Stimulated activated naive CD4-positive, alpha-beta T cell treated with Interleukin-2 at 50 U/mL for 16 hours (primary cell): ENCODE measurements around the gene CSNK2A1.

Experiments used
- DNase-seq: peaks from one replicate; lab custom pipeline; 2025; lab: John Stamatoyannopoulos, UW

The CSNK2A1 gene

GRCh38 chr20:564192-564591, 20.6 kb upstream of the CSNK2A1 start:
- DNase-seq: no peak

GRCh38 chr20:563187-563586, 19.6 kb upstream of the CSNK2A1 start:
- no peak for DNase-seq

DNA sequence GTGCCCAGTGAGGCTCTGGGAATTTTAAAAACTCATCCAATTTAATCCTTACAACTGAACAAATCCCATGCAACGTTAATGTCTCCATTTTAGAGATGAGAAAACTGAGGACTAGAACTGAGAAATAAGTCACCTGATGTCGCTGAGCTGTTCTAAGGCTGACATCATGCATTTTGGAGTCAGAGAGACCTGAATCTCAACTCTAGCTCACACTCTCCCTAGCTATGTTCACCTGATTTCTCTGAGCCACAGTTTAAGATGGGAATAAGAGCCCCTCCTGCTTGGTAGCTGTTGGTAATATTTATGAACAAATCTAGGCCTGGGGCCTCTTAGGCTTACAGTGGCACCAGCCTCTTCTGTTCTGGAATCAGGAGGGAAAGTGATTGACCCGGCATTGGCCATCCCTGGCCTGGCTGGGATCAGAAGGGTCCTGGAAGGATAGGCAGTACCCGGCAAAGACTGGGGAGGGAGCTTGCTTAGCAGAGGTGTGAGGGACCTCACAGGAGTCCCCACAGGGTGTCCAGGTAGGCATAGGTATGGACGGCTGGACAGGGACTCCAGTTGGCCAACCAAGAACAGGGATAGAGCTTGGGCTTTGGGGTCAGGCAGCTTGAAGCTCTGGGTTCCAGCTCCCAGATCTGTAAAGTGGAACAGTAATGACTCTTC, 18.8 kb upstream of the CSNK2A1 start:
- no peak for DNase-seq

DNA sequence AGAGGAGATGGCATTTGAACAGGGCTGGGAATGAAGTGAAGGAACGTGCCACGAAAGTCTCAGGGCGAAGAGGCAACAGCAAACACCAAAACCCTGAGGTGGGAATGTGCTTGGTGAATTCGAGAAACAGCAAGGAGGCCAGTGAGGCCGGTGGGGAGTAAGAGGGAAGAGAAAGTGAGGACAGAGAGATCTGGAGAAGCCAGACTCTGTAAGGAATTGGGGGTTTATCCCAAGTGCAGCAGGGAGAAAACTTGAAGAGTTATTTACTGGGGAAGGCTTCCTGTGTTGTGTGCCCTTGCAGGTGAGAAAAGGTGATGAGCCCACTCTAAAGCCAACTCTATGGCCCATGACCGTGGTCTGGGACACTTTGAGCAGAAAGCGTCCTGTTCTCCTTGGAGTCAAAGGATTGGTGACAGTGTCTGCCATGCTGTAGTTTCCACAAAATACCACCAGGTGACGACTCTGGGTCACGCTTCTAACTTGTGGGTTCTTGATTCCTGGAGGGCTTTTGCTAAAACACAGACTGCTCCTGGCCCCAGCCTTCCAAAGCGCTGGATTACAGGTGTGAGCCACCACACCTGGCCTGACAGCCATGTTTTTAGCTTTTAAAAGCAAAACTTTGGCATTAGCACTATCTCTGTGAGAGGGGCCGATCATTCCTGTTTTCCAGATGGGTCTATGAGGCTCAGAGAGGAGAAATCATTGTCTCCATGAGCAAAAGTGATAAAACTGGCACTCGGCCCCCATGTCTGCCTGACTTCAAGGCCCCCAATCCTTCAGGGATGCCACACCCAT, 18.0 kb upstream of the CSNK2A1 start:
- peak; percentile 12 for DNase-seq

GRCh38 chr20:560680-561079, 17.1 kb upstream of the CSNK2A1 start:
- no peak for DNase-seq

- no peak for DNase-seq
Measured at GRCh38 chr20:558117-558516, 14.5 kb upstream of the CSNK2A1 start.

DNA sequence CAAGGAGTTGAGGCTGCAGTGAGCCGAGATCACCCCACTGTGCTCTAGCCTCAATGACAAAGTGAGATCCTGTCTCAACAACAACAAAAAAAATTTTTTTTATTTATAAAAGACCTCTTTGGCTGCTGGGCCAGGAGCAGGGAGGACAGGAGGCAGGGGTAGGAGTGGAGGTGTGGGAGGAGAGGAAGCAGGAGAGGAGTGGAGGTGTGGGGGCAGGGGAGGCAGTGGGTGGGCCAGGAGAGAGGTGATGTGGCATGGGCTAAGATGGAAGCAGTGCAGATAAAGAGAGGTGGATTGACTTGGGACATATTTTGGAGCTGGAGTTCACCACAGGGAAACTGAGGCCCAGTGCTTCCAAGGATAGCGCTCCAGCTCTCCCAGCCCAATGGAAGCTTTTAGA, 13.4 kb upstream of the CSNK2A1 start:
- DNase-seq: no peak

DNA sequence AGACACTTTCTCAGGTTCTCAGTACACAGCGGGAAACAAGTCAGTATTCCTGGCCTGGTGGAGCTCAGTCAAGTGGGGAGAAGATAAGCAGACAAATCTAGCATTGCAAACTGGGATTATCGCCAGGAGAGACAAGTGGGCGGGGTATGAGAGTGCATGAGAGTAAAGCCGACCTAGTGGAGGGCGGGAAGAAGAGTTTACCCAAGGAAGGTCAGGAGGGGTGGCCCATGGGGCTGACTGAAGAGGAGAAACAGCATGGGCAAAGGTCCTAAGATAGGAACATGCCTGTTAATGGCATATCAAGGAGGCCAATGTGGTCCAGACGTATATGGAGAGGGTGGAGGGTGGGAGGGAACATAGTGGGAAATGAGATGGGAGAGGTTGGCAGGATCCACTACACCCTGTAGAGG, 12.4 kb upstream of the CSNK2A1 start:
- DNase-seq: no peak

- no peak for DNase-seq
Measured at GRCh38 chr20:550611-551010, 7.0 kb upstream of the CSNK2A1 start.

DNA sequence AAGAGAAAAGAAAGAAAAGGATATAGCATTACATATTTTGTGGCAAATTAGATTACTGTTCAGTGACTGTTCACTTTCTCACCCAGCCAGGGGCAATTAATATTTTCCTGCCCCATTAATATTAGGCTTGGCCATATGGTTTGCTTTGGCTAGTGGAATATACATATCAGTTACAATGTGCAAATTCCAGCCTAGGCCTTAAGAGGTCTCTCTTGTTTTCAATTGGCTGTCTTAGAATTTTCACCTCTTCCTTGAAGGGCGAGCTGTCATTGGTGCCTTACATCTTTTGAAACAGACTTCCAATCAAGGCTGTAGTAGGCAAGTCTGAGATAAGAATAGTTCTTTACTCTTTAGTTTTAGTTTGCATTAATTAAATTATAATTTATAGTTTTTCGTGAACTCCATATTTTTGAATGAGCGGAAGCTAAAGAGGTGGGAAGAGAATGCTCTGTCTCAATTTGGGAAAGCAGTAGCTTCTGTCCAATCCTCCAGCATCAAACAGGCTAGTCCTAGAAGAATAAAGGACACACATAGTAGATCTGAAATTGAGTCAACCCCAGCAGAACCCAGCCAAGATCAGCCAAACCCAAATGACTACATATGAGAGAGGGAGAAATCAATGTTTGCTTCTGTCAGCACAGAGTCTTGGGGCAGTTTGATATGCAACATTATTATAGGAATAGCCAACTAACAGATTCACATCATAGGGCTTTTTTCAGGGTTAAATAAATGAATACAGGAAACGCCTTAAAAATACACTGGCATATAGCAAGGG, 6.3 kb upstream of the CSNK2A1 start:
- no peak for DNase-seq

GRCh38 chr20:548906-549305, 5.3 kb upstream of the CSNK2A1 start:
- DNase-seq: no peak

- DNase-seq: no peak
Measured at GRCh38 chr20:547394-547793, 3.8 kb upstream of the CSNK2A1 start.

DNA sequence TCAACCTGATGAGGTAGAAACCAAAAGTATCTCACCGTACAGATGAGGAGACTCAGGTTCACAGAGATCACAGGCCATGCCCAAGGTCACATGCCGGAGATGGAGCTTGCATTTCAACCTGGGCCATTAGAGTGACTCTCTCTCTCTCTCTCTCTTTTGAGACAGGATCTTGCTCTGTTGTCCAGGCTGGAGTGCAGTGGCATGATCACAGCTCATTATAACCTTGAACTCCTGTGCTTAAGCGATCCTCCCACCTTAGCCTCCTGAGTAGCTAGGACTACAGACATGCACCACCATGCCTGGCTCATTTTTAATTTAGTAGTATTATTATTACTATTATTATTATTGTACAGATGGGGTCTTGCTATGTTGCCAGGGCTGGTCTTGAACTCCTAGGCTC, 2.8 kb upstream of the CSNK2A1 start:
- no peak for DNase-seq

- DNase-seq: no peak
Measured at GRCh38 chr20:544153-544725, 649 bp upstream of the CSNK2A1 start.

GRCh38 chr20:542777-543368, 717 bp downstream of the CSNK2A1 start:
- peak; percentile 21 for DNase-seq

DNA sequence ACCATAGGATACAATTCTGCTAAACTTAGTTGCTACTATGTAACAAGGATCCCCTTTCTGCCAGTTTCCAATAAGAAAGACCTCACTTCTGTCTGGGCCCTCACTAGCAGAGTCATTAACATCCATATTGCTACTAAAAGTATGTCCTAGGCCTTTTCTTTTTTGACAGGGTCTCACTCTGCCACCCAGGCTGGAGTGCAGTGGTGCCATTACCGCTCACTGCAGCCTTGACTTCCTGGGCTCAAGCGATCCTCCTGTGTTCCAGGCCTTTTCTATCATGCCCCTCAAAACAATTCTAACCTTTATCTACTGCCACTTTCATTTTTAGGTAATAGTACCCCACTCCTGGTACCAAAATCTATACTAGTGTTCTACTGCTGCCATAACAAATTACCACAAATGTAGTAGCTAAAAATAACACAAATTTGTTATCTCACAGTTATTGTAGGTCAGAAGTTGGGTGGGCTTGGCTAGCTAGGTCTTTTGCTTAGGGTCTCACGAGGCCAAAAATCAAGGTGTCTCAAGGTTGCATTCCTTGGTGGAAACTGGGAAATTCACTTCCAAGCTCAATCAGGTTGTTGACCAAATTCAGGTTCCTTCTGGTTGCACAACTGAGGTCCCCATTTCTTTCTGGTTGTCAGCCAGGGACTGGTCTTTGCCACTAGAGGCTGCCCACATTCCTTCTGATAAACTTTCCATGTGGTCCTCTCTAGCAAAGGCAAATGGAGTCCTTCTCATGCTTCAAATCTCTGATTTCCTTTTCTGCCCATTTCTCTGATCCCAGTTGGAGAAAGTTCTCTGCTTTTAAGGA, 3.0 kb downstream of the CSNK2A1 start:
- no peak for DNase-seq

DNA sequence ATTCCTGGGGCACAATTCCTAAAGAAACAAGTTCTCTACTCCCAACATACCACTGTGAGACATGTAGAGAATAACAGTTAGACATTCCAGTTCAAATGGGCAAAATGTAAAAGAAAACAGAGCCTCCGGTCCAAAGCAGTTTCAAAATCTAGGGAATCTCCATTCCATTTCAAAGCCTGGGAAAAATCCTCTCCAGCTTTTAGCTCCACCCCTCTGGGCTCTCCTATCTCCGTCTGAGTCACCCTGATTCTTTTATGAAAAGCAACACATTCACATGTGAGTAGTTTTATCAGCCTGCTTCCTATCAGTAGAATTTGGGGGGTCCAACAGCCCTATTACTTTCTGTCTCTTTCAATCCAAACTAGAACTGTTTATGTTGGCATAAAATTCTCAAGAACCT, 3.7 kb downstream of the CSNK2A1 start:
- no peak for DNase-seq

GRCh38 chr20:539191-539590, 4.4 kb downstream of the CSNK2A1 start:
- no peak for DNase-seq

- no peak for DNase-seq
Measured at GRCh38 chr20:537983-538382, 5.6 kb downstream of the CSNK2A1 start.

DNA sequence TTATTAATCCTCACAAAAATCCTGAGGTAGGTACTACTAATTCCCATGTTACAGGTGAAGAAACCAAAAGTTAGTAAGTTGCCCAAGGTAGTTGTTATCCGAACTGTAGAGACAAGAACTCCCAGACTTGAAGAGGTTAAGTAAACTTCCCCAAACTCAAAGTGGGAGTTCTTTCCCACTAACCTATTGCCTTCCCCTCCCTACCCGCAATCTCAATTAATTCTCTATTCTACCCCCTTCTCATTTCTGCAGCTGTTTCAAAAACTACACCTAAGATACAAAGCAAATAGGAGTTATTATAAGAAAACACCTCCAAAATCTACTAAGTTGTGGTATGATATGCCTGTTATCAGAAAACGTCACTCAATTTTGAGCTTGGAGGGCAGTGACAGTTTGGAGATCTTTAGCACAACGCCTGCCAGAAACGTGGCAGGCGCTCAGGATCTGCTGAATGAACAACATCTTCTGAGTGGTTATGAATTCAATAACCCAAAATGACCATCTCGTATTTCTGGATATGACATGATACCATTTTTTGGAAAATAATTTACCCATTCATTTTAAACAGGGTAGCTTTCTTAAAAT, 7.1 kb downstream of the CSNK2A1 start:
- no peak for DNase-seq

DNA sequence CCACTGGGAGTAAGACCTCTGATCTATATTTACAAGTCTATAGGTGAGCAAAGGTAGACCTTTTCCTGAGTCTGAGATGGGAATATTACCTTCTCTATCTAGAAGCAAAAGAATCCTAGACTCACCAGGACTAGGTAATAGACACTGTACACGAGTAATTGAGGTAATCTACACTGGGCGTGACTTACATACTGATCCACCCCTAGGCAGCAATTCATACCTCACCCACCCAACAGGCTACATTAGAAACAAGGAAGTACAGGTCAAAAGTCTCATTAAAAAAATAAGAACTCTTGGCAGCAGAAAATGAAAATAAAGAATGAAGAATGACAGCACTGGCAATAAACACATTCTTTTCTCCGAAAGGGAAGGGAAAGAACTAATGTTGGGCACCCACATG, 7.6 kb downstream of the CSNK2A1 start:
- no peak for DNase-seq
